B cell (primary cell): ENCODE data around the gene TMEM131L. TPM values are rescaled to one million over a fixed set of nuclear protein-coding genes. Genes with fewer than 3 reads are reported as not detected.

Experiments used
- ATAC-seq: fragments of 200-7000 bp; cut with Tn5 transposase; one replicate; pipeline ENCODE4 v1.10.0; 2021; ENCODE audit warnings: low read depth, mild to moderate bottlenecking, moderate number of reproducible peaks, moderate library complexity
- CTCF ChIA-PET: fragments of 350-600 bp; sonication (Branson Sonifier 250); formaldehyde crosslinking; loops from one replicate; lab custom pipeline; 2021; ENCODE audit warnings: antibody characterized with exemption, inconsistent platforms; lab: Charles Lee
- POLR2A ChIA-PET: fragments of 350-600 bp; sonication (Branson Sonifier 250); formaldehyde crosslinking; loops from one replicate; lab custom pipeline; 2021; ENCODE audit warnings: antibody characterized with exemption; lab: Charles Lee
- DNase-seq: peaks from one replicate; pipeline ENCODE4 v3.0.0; 2013
- H2AFZ ChIP-seq: 2 replicates; pipeline ENCODE4 v1.6.1; 2012; ENCODE audit warnings: mild to moderate bottlenecking, low read depth, low read length; ENCODE audit not compliant: insufficient read depth, poor library complexity, severe bottlenecking
- H3K27ac ChIP-seq, 2 donors: 1 replicate in 1 of 2; 2 replicates in 1 of 2; pipeline ENCODE4 v1.5.1; 2012 to 2013; ENCODE audit warnings: low read length in 2 of 2, mild to moderate bottlenecking in 2 of 2, moderate library complexity in 1 of 2
- H3K27me3 ChIP-seq, 4 experiments: fragments of 200-600 bp in 1 of 4; sonication (generic) in 1 of 4; replicated peaks in 1 of 4; 1 replicate in 2 of 4; 2 replicates in 2 of 4; pipeline versions ENCODE4 v1.6.1 to v1.7.0; 2013 to 2016; ENCODE audit warnings: low read length in 3 of 4, mild to moderate bottlenecking in 2 of 4, mixed read lengths in 1 of 4, moderate library complexity in 1 of 4; ENCODE audit not compliant: insufficient read depth in 4 of 4, control insufficient read depth in 3 of 4; ENCODE audit errors: control extremely low read depth in 1 of 4
- H3K36me3 ChIP-seq, 2 experiments: replicated peaks in 1 of 2; 1 replicate in 1 of 2; 2 replicates in 1 of 2; pipeline versions ENCODE4 v1.6.1 to v1.7.1; 2013; ENCODE audit warnings: low read length in 1 of 2; ENCODE audit not compliant: insufficient read depth in 2 of 2, control insufficient read depth in 1 of 2; ENCODE audit errors: control extremely low read depth in 1 of 2, extremely low read depth in 1 of 2
- H3K4me1 ChIP-seq, 2 donors: fragments of 200-600 bp in 1 of 2; sonication (generic) in 1 of 2; 1 replicate in 1 of 2; 2 replicates in 1 of 2; pipeline versions ENCODE4 v1.5.1 to v1.6.1; 2013 to 2017; ENCODE audit warnings: low read length in 2 of 2; ENCODE audit not compliant: control insufficient read depth in 2 of 2, insufficient read depth in 2 of 2
- H3K4me2 ChIP-seq: replicated peaks from 2 replicates; pipeline ENCODE3; 2012; ENCODE audit warnings: mild to moderate bottlenecking, low read depth, low read length; ENCODE audit not compliant: poor library complexity, severe bottlenecking
- H3K4me3 ChIP-seq, 5 experiments: fragments of 200-600 bp in 1 of 5; sonication (generic) in 1 of 5; 1 replicate in 3 of 5; 2 replicates in 2 of 5; pipeline versions ENCODE4 v1.5.1 to v1.7.0; 2011 to 2016; ENCODE audit warnings: low read length in 4 of 5, mild to moderate bottlenecking in 4 of 5, low read depth in 2 of 5, control low read depth in 1 of 5, moderate library complexity in 1 of 5; ENCODE audit not compliant: insufficient read depth in 1 of 5; ENCODE audit errors: control extremely low read depth in 1 of 5, extremely low read depth in 1 of 5
- H3K79me2 ChIP-seq: fragments of 200-600 bp; sonication (generic); one replicate; pipeline ENCODE4 v1.6.0; 2016; ENCODE audit warnings: low read length; ENCODE audit not compliant: control insufficient read depth, insufficient read depth
- H3K9ac ChIP-seq: fragments of 200-600 bp; sonication (generic); 2 replicates; pipeline ENCODE4 v1.6.1; 2017; ENCODE audit warnings: mild to moderate bottlenecking, low read length, moderate library complexity
- H3K9me3 ChIP-seq, 3 donors: one replicate each; pipeline versions ENCODE4 v1.6.1 to v1.7.1; 2013; ENCODE audit warnings: low read length in 2 of 3; ENCODE audit not compliant: control insufficient read depth in 2 of 3, insufficient read depth in 1 of 3; ENCODE audit errors: control extremely low read depth in 1 of 3
- H4K20me1 ChIP-seq: 2 replicates; pipeline ENCODE4 v1.6.0; 2012; ENCODE audit warnings: mild to moderate bottlenecking, low read length; ENCODE audit not compliant: insufficient read depth, control insufficient read depth, poor library complexity, severe bottlenecking
- H3K27ac Mint-ChIP-seq: one replicate; pipeline ENCODE4 v1.8.0; 2021; ENCODE audit warnings: mixed read lengths
- H3K27me3 Mint-ChIP-seq: one replicate; pipeline ENCODE4 v1.8.0; 2021; ENCODE audit warnings: mixed read lengths
- H3K4me1 Mint-ChIP-seq: one replicate; pipeline ENCODE4 v1.8.0; 2021; ENCODE audit warnings: mixed read lengths
- H3K4me3 Mint-ChIP-seq: one replicate; pipeline ENCODE4 v1.8.0; 2021; ENCODE audit warnings: mixed read lengths
- H3K9me3 Mint-ChIP-seq: one replicate; pipeline ENCODE4 v1.8.0; 2022; ENCODE audit warnings: mixed read lengths; ENCODE audit not compliant: insufficient read depth
- EZH2 ChIP-seq: IDR thresholded peaks from 2 replicates; pipeline ENCODE4 v1.6.1; 2012; ENCODE audit warnings: borderline replicate concordance, low read depth, mild to moderate bottlenecking, moderate library complexity, low read length; ENCODE audit not compliant: insufficient read depth, poor library complexity, severe bottlenecking
- WGBS: methylation state at CpG from one replicate; pipeline ENCODE4 v1.1.5; 2013; ENCODE audit warnings: missing lambda C conversion rate; ENCODE audit not compliant: insufficient coverage; 5-methylcytosine and 5-hydroxymethylcytosine counted together
- intact Hi-C: fragments of 100-400 bp; cut with micrococcal nuclease; formaldehyde crosslinking; loops from one replicate; pipeline ENCODE4 v1.10.0; 2022
- polyA plus RNA-seq: library from polyadenylated mRNA; depleted of rRNA; stranded (reverse); fragments of >200 nt; gene quantifications from 2 replicates; pipeline ENCODE4 v1.2.3, GENCODE V29; 2012
- total RNA-seq, 2 donors: library from RNA; stranded (reverse); fragments of 120-200 nt in 1 of 2; gene quantifications; 1 replicate in 1 of 2; 2 replicates in 1 of 2; pipeline versions ENCODE4 v1.2.3 to v1.2.4, GENCODE V29; 2013 to 2022
- TF ChIP-seq, protein P1 (sequence below): fragments of 200-600 bp; IDR thresholded peaks from one replicate; pipeline ENCODE4 v1.8.0; 2022; ENCODE audit warnings: antibody characterized with exemption, mild to moderate bottlenecking

TMEM131L gene
- total and polyA plus RNA-seq, 2 donors (not counting 1 experiment from before 2014, with no cell fraction given), result 56.4 to 120 TPM

DNA sequence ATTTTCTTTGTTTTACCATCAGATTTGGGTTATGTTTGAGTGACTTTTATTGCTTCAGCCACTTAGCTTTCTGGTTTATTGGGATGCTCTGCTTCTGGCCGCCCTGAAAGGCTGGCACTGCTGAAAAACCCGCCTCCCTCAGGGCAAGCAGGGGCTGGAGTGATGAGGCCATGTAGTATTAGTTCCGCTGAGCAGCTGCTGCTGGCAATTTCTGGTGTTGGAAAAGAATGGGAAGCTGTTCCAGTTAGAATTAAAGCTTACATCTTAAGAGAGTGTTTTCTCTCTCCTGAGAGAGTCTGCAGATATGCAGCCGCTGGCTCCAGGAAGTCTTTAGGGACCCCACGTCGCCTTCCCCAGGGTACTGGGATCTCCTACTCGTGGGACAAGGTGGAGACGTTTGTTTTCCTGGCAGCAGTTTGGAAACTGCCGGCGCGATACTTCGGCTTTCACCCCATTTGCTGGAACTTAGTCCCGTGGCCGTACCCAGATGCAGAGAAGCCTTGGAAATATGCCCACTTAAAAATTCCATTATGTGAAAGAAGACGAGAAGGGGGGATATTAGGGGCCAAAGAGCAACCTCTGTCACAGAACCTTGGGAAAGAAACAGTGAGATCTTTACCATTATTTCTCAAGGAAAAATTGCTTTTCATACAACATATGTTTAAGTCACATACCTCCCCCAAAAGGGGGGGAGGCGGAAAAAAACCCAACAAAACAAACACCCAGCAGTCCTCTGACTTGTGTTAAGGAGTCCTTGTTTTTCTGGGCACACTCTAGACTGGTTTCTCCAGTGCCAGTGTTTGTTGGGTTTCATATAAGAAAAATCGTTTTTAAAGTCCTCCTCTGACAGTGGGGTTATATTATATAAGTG is 72.6 kb downstream of the TMEM131L start:
- no peak for DNase-seq
- Histone ChIP-seq H3K9ac (no peak overlapping the region), H4K20me1 (peaks cover 96% of the 10 kb centered on the region), H3K4me3 (no peak overlapping the region), H3K36me3 (peaks cover 2 to 50% of the 10 kb centered on the region in 2 experiments), H3K9me3 (no peaks in the 10 kb centered on the region), H3K4me1 (peaks cover 57 to 63% of the 10 kb centered on the region in 2 donors), H2AFZ (no peak overlapping the region), H3K79me2 (peaks cover 100% of the 10 kb centered on the region), H3K4me2 (no peak overlapping the region), H3K27me3 (no peaks in the 10 kb centered on the region), H3K27ac (peak overlapping the region in 1 of 2 donors; percentile 48)
- ChIA-PET CTCF (interaction anchor here (1.1 to 1.2 kb wide), 2 partner anchors 36 to 40 kb away, joined by 3 to 5 read pairs; no protein-coding TSS in a partner anchor), POLR2A (no interaction called here)
- TF ChIP-seq EZH2, result no peak
- TF ChIP-seq, protein P1, sequence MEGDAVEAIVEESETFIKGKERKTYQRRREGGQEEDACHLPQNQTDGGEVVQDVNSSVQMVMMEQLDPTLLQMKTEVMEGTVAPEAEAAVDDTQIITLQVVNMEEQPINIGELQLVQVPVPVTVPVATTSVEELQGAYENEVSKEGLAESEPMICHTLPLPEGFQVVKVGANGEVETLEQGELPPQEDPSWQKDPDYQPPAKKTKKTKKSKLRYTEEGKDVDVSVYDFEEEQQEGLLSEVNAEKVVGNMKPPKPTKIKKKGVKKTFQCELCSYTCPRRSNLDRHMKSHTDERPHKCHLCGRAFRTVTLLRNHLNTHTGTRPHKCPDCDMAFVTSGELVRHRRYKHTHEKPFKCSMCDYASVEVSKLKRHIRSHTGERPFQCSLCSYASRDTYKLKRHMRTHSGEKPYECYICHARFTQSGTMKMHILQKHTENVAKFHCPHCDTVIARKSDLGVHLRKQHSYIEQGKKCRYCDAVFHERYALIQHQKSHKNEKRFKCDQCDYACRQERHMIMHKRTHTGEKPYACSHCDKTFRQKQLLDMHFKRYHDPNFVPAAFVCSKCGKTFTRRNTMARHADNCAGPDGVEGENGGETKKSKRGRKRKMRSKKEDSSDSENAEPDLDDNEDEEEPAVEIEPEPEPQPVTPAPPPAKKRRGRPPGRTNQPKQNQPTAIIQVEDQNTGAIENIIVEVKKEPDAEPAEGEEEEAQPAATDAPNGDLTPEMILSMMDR, result no peak
- peaks cover 84% of the 10 kb centered on the region for H3K4me1 Mint-ChIP-seq
- no peak for ATAC-seq
- peak overlapping the region; percentile 11 for H3K27ac Mint-ChIP-seq
- H3K9me3 Mint-ChIP-seq, result no peaks in the 10 kb centered on the region
- H3K4me3 Mint-ChIP-seq, result no peak overlapping the region
- no peaks in the 10 kb centered on the region for H3K27me3 Mint-ChIP-seq
- intact Hi-C loops, result no loop called here
- 85% methylated on average over 15 of the region's 17 CpGs for WGBS

DNA sequence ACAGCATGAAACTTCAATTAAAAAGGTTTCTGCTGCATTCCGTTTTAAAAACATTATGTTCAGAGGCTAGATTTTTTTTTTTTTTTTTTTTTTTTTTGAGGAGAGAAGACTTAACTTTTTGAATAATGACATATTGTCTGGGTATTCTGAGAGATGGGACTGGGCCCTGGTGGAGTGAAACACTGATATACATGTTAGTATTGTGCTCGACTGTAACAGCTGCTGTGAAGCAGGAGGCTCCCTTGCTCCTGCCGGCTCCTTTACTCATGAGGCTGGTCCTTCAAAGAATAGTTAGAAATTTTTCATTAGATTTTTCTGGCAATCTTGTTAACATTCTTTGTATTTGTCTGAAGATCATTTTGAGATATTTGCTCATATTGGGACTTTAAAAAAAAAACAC is 73.3 kb downstream of the TMEM131L start:
- Histone ChIP-seq H3K36me3 (peaks cover 5 to 55% of the 10 kb centered on the region in 2 experiments), H3K4me2 (no peak overlapping the region), H3K4me3 (no peak overlapping the region), H3K9me3 (no peaks in the 10 kb centered on the region), H3K4me1 (peaks cover 57 to 66% of the 10 kb centered on the region in 2 donors), H4K20me1 (peaks cover 99% of the 10 kb centered on the region), H3K27me3 (no peaks in the 10 kb centered on the region), H3K9ac (no peak overlapping the region), H3K79me2 (peaks cover 100% of the 10 kb centered on the region), H2AFZ (no peak overlapping the region), H3K27ac (peak overlapping the region in 1 of 2 donors; percentile 48)
- Mint-ChIP-seq H3K9me3 (no peaks in the 10 kb centered on the region), H3K27me3 (no peaks in the 10 kb centered on the region), H3K4me1 (peaks cover 85% of the 10 kb centered on the region), H3K4me3 (no peak overlapping the region), H3K27ac (no peak overlapping the region)
- ChIA-PET POLR2A (no interaction called here), CTCF (interaction anchor here (1.2 kb wide), 1 partner anchor 35 kb away, joined by 5 read pairs; no protein-coding TSS in a partner anchor)
- intact Hi-C loops, result no loop called here
- DNase-seq (no peak), ATAC-seq (no peak)
- WGBS, result 63% methylated on average over 1 of the region's 3 CpGs
- no peak for TF ChIP-seq EZH2
- TF ChIP-seq, protein P1, result no peak
